B cell (primary cell): Measurements from ENCODE around the gene GADL1. TPM values are rescaled to one million over a fixed set of nuclear protein-coding genes. Genes with fewer than 3 reads are reported as not detected.

ENCODE experiments used
- ATAC-seq: fragments of 200-7000 bp; cut with Tn5 transposase; one replicate; pipeline ENCODE4 v1.10.0; 2021; ENCODE audit warnings: low read depth, mild to moderate bottlenecking, moderate number of reproducible peaks, moderate library complexity
- CTCF ChIA-PET: fragments of 350-600 bp; sonication (Branson Sonifier 250); formaldehyde crosslinking; loops from one replicate; lab custom pipeline; 2021; ENCODE audit warnings: antibody characterized with exemption, inconsistent platforms; lab: Charles Lee
- POLR2A ChIA-PET: fragments of 350-600 bp; sonication (Branson Sonifier 250); formaldehyde crosslinking; loops from one replicate; lab custom pipeline; 2021; ENCODE audit warnings: antibody characterized with exemption; lab: Charles Lee
- DNase-seq: peaks from one replicate; pipeline ENCODE4 v3.0.0; 2013
- H2AFZ ChIP-seq: 2 replicates; pipeline ENCODE4 v1.6.1; 2012; ENCODE audit warnings: mild to moderate bottlenecking, low read depth, low read length; ENCODE audit not compliant: insufficient read depth, poor library complexity, severe bottlenecking
- H3K27ac ChIP-seq, 2 donors: 1 replicate in 1 of 2; 2 replicates in 1 of 2; pipeline ENCODE4 v1.5.1; 2012 to 2013; ENCODE audit warnings: low read length in 2 of 2, mild to moderate bottlenecking in 2 of 2, moderate library complexity in 1 of 2
- H3K27me3 ChIP-seq, 4 experiments: fragments of 200-600 bp in 1 of 4; sonication (generic) in 1 of 4; replicated peaks in 1 of 4; 1 replicate in 2 of 4; 2 replicates in 2 of 4; pipeline versions ENCODE4 v1.6.1 to v1.7.0; 2013 to 2016; ENCODE audit warnings: low read length in 3 of 4, mild to moderate bottlenecking in 2 of 4, mixed read lengths in 1 of 4, moderate library complexity in 1 of 4; ENCODE audit not compliant: insufficient read depth in 4 of 4, control insufficient read depth in 3 of 4; ENCODE audit errors: control extremely low read depth in 1 of 4
- H3K36me3 ChIP-seq, 2 experiments: replicated peaks in 1 of 2; 1 replicate in 1 of 2; 2 replicates in 1 of 2; pipeline versions ENCODE4 v1.6.1 to v1.7.1; 2013; ENCODE audit warnings: low read length in 1 of 2; ENCODE audit not compliant: insufficient read depth in 2 of 2, control insufficient read depth in 1 of 2; ENCODE audit errors: control extremely low read depth in 1 of 2, extremely low read depth in 1 of 2
- H3K4me1 ChIP-seq, 2 donors: fragments of 200-600 bp in 1 of 2; sonication (generic) in 1 of 2; 1 replicate in 1 of 2; 2 replicates in 1 of 2; pipeline versions ENCODE4 v1.5.1 to v1.6.1; 2013 to 2017; ENCODE audit warnings: low read length in 2 of 2; ENCODE audit not compliant: control insufficient read depth in 2 of 2, insufficient read depth in 2 of 2
- H3K4me2 ChIP-seq: replicated peaks from 2 replicates; pipeline ENCODE3; 2012; ENCODE audit warnings: mild to moderate bottlenecking, low read depth, low read length; ENCODE audit not compliant: poor library complexity, severe bottlenecking
- H3K4me3 ChIP-seq, 5 experiments: fragments of 200-600 bp in 1 of 5; sonication (generic) in 1 of 5; 1 replicate in 3 of 5; 2 replicates in 2 of 5; pipeline versions ENCODE4 v1.5.1 to v1.7.0; 2011 to 2016; ENCODE audit warnings: low read length in 4 of 5, mild to moderate bottlenecking in 4 of 5, low read depth in 2 of 5, control low read depth in 1 of 5, moderate library complexity in 1 of 5; ENCODE audit not compliant: insufficient read depth in 1 of 5; ENCODE audit errors: control extremely low read depth in 1 of 5, extremely low read depth in 1 of 5
- H3K79me2 ChIP-seq: fragments of 200-600 bp; sonication (generic); one replicate; pipeline ENCODE4 v1.6.0; 2016; ENCODE audit warnings: low read length; ENCODE audit not compliant: control insufficient read depth, insufficient read depth
- H3K9ac ChIP-seq: fragments of 200-600 bp; sonication (generic); 2 replicates; pipeline ENCODE4 v1.6.1; 2017; ENCODE audit warnings: mild to moderate bottlenecking, low read length, moderate library complexity
- H3K9me3 ChIP-seq, 3 donors: one replicate each; pipeline versions ENCODE4 v1.6.1 to v1.7.1; 2013; ENCODE audit warnings: low read length in 2 of 3; ENCODE audit not compliant: control insufficient read depth in 2 of 3, insufficient read depth in 1 of 3; ENCODE audit errors: control extremely low read depth in 1 of 3
- H4K20me1 ChIP-seq: 2 replicates; pipeline ENCODE4 v1.6.0; 2012; ENCODE audit warnings: mild to moderate bottlenecking, low read length; ENCODE audit not compliant: insufficient read depth, control insufficient read depth, poor library complexity, severe bottlenecking
- H3K27ac Mint-ChIP-seq: one replicate; pipeline ENCODE4 v1.8.0; 2021; ENCODE audit warnings: mixed read lengths
- H3K27me3 Mint-ChIP-seq: one replicate; pipeline ENCODE4 v1.8.0; 2021; ENCODE audit warnings: mixed read lengths
- H3K4me1 Mint-ChIP-seq: one replicate; pipeline ENCODE4 v1.8.0; 2021; ENCODE audit warnings: mixed read lengths
- H3K4me3 Mint-ChIP-seq: one replicate; pipeline ENCODE4 v1.8.0; 2021; ENCODE audit warnings: mixed read lengths
- H3K9me3 Mint-ChIP-seq: one replicate; pipeline ENCODE4 v1.8.0; 2022; ENCODE audit warnings: mixed read lengths; ENCODE audit not compliant: insufficient read depth
- CTCF ChIP-seq: fragments of 200-600 bp; IDR thresholded peaks from one replicate; pipeline ENCODE4 v1.8.0; 2022; ENCODE audit warnings: antibody characterized with exemption, mild to moderate bottlenecking
- EZH2 ChIP-seq: IDR thresholded peaks from 2 replicates; pipeline ENCODE4 v1.6.1; 2012; ENCODE audit warnings: borderline replicate concordance, low read depth, mild to moderate bottlenecking, moderate library complexity, low read length; ENCODE audit not compliant: insufficient read depth, poor library complexity, severe bottlenecking
- WGBS: methylation state at CpG from one replicate; pipeline ENCODE4 v1.1.5; 2013; ENCODE audit warnings: missing lambda C conversion rate; ENCODE audit not compliant: insufficient coverage; 5-methylcytosine and 5-hydroxymethylcytosine counted together
- intact Hi-C: fragments of 100-400 bp; cut with micrococcal nuclease; formaldehyde crosslinking; loops from one replicate; pipeline ENCODE4 v1.10.0; 2022
- polyA plus RNA-seq: library from polyadenylated mRNA; depleted of rRNA; stranded (reverse); fragments of >200 nt; gene quantifications from 2 replicates; pipeline ENCODE4 v1.2.3, GENCODE V29; 2012
- total RNA-seq, 2 donors: library from RNA; stranded (reverse); fragments of 120-200 nt in 1 of 2; gene quantifications; 1 replicate in 1 of 2; 2 replicates in 1 of 2; pipeline versions ENCODE4 v1.2.3 to v1.2.4, GENCODE V29; 2013 to 2022

The GADL1 gene
- total and polyA plus RNA-seq, 2 donors (not counting 1 experiment from before 2014, with no cell fraction given), result not detected

GRCh38 chr3:30786365-30786764, 108.1 kb downstream of the GADL1 start:
- Histone ChIP-seq H3K4me1 (no peaks in the 10 kb centered on the region), H3K79me2 (no peaks in the 10 kb centered on the region), H3K4me3 (no peak overlapping the region), H4K20me1 (no peaks in the 10 kb centered on the region), H2AFZ (no peak overlapping the region), H3K9ac (no peak overlapping the region), H3K27me3 (no peaks in the 10 kb centered on the region), H3K9me3 (no peaks in the 10 kb centered on the region), H3K27ac (no peak overlapping the region), H3K36me3 (no peaks in the 10 kb centered on the region), H3K4me2 (no peak overlapping the region)
- POLR2A ChIA-PET, result no interaction called here
- ATAC-seq (no peak), DNase-seq (no peak)
- intact Hi-C loops, result no loop called here
- no peak overlapping the region for H3K27ac Mint-ChIP-seq
- no peak overlapping the region for H3K4me3 Mint-ChIP-seq
- no peaks in the 10 kb centered on the region for H3K4me1 Mint-ChIP-seq
- TF ChIP-seq CTCF, result no peak
- no peak for TF ChIP-seq EZH2
- CTCF ChIA-PET, result no interaction called here
- no peaks in the 10 kb centered on the region for H3K9me3 Mint-ChIP-seq
- peaks cover 12% of the 10 kb centered on the region for H3K27me3 Mint-ChIP-seq

DNA sequence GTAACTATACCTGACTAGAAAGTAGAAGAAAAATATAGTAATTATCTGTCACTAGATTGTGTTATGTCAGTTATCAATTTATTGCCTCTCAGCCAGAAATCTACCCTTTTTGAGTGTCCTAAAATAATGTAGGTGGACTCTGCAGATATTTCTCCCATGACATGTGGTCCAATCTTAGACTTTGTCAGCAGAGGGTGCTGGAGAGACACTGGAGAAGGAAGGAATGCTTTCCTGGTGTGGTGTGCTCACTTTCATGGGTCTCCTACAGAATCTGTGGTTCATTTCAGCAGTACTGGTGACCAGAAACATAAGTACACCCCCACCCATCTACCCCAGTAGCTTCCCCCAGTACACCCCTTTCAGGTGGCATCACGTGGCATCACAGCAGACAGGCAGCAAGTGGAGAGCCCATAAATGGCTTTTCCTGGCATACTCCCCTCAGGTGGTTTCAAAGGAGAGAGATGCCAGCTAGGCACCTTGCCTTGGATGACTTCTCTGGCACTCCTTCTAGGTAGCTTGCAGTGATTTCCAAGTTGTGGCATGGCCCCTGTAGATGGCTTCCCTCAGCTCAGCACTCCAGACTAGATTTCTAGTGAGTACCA, 114.7 kb downstream of the GADL1 start:
- ATAC-seq (no peak), DNase-seq (no peak)
- WGBS, result 83% methylated on average over 1 of the region's 1 CpG
- Histone ChIP-seq H3K4me2 (no peak overlapping the region), H3K27ac (no peak overlapping the region), H3K9me3 (no peaks in the 10 kb centered on the region), H3K36me3 (no peaks in the 10 kb centered on the region), H2AFZ (no peak overlapping the region), H4K20me1 (no peaks in the 10 kb centered on the region), H3K4me3 (no peak overlapping the region), H3K79me2 (no peaks in the 10 kb centered on the region), H3K27me3 (peaks cover 0 to 6% (median 0%) of the 10 kb centered on the region in 4 experiments), H3K4me1 (no peaks in the 10 kb centered on the region), H3K9ac (no peak overlapping the region)
- Mint-ChIP-seq H3K27ac (no peak overlapping the region), H3K4me3 (no peak overlapping the region), H3K27me3 (peaks cover 15% of the 10 kb centered on the region), H3K9me3 (no peaks in the 10 kb centered on the region), H3K4me1 (no peaks in the 10 kb centered on the region)
- intact Hi-C loops, result no loop called here
- ChIA-PET POLR2A (interaction anchor here (0.5 kb wide), 1 partner anchor 954 kb away, joined by 9 read pairs; no protein-coding TSS in a partner anchor), CTCF (interaction anchor here (1.1 to 1.7 kb wide), 2 partner anchors 10 to 12 kb away, joined by 4 to 6 read pairs; no protein-coding TSS in a partner anchor)
- no peak for TF ChIP-seq CTCF
